HG03025 (cell line): Measurements from ENCODE around the gene NRP2.

Source experiments
- ATAC-seq: cut with Tn5 transposase; IDR thresholded peaks from one replicate; pipeline ENCODE4 v1.9.1; 2021; ENCODE audit warnings: mild to moderate bottlenecking, moderate library complexity; ENCODE audit not compliant: unreplicated experiment, low FRiP score

Gene NRP2

DNA sequence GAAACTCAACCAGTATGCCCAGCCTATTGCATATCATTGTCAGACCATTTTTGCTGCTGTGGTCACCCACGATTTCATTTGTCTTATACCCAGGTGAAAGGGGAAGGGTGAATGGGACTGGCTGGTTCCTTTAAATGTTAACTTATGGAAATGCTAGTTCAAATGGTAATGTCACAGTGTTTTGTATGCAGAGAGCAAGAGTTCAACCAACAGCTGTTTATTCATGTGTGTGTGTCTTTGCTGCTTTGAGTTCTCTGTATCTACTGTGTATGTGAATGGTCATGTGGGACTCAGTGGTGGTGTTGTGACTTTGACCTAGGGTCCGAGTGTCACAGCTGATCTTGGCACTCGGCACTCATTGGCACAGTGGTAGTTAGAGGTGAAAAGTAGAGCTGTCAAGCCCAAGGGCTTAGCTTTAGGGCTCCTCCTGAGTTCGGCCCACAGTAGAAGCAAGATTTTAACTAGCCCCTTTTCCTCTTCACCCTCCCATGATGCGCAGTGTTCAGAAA lies 114.6 kb downstream of the NRP2 start:
- no peak for ATAC-seq

DNA sequence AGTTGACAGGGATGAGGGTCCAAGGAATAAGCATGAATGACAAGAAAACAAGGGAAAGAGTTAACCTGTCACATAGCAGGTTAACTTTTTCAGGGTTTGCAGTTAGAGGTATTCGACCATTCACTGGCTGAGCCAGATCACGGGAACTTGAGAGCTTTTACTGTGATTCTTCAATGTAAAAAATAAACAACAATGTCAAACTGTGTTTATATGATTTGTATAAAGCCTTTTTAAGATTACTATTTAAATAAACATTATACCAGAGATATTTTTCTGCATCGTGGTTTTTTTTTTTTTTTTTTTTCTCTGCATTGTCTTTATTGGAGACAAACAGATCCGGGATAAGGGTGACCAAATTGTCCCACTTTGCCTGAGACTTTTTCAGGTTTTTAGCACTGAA lies 115.6 kb downstream of the NRP2 start:
- ATAC-seq = no peak

- no peak for ATAC-seq
These were observed 117.9 kb downstream of the NRP2 start for GRCh38 chr2:205800224-205800623.

GRCh38 chr2:205800773-205801172 lies 118.5 kb downstream of the NRP2 start:
- no peak for ATAC-seq

- no peak for ATAC-seq
These were observed 119.8 kb downstream of the NRP2 start for GRCh38 chr2:205802065-205802464.

DNA sequence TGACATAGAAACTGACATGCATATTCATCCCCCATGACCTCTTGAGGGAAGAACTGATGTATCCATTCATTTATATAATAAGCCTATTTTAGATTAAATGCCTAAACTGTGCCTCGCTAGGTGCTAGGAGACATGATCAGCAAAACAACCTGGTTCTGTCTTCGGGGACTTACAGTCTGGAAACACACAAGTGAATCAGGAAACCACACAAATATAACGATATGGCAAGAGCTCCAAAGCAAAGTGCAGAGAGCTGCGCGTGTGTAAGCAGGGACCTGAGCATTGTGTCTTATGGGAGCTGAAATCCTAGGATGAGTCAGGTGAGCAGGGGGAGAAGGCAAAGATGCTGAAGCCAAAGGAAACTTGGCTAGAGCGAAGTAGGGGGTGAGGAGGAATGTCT lies 120.6 kb downstream of the NRP2 start:
- ATAC-seq = no peak

- ATAC-seq = no peak
These were observed 121.2 kb downstream of the NRP2 start for GRCh38 chr2:205803500-205803899.

DNA sequence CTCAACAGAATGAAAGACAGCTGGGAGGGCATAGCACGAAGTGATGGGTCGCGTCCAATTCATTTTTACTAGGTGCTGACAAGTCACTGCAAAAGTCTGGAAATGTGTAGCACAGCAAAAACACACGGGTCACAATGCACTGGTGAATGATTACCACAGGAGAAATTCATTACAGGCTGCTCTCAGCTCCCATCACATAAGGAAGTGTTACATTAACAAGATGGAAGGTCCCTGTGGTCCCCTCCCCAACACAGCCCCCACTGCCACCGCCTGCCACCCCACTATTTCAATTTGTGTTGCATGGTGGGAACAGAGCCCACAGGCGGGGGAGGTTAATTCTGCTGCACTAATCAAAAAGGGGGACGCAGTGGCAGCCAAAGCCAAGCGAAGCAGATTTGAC lies 122.8 kb downstream of the NRP2 start:
- no peak for ATAC-seq

DNA sequence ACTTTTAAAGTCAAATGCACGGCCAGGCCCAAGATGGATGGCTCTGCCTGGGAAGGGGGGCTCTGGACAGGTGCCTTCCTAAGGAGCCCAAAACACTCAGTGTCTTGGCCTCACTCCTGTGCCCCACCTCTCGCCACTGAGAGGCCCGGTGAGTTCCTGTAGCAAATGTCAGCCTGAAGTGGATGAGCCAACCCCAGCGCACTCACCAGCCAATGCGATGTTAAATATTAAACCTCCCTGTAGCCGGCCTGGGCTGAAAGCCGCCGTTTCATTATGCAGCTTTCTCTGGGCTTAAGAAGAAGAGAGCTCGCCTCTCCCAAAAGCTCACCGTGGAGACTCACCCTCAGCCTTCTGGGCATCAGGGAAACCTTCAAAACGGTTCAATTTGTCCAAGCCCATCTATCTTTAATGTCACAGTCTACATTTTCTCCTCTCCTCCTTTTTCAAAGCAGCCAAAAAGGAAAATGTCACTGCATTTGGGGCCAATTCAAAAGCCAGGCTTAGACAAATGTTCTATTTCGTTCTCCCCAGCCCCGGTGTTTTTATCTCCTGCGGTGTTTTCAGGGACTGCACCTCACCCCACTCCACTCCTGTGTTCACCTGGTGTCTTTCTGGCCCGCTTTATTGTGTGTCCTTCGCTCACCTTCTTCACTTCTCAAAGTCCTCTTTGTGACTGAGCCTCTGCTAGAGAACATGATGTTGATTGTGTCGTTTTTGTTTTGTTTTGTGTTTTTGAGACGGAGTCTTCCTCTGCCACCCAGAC lies 124.0 kb downstream of the NRP2 start:
- no peak for ATAC-seq

DNA sequence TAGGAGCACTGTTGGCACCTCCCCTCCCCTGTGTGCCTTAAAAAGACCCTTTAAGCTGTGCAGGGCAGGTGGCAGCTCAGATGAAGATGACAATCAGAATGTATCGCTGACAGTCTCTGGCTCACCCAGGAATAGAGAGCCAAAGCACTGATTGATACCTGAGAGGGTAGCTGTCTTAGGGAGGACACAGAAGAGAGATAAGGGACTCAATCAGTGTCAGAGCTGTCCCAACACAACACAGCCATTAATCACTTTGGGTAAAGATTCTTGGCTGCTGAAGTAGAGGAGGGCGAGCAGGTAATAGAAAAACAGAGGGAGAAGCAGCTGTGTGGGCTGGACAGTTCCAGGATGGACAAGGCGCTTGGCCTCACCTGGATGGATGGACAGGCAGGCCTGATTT lies 124.9 kb downstream of the NRP2 start:
- no peak for ATAC-seq

- no peak for ATAC-seq
These were observed 125.5 kb downstream of the NRP2 start for GRCh38 chr2:205807758-205808157.

GRCh38 chr2:205808486-205809121 lies 126.3 kb downstream of the NRP2 start:
- no peak for ATAC-seq

- no peak for ATAC-seq
These were observed 129.1 kb downstream of the NRP2 start for GRCh38 chr2:205811387-205811786.

GRCh38 chr2:205814039-205814364 lies 131.7 kb downstream of the NRP2 start:
- ATAC-seq = no peak

DNA sequence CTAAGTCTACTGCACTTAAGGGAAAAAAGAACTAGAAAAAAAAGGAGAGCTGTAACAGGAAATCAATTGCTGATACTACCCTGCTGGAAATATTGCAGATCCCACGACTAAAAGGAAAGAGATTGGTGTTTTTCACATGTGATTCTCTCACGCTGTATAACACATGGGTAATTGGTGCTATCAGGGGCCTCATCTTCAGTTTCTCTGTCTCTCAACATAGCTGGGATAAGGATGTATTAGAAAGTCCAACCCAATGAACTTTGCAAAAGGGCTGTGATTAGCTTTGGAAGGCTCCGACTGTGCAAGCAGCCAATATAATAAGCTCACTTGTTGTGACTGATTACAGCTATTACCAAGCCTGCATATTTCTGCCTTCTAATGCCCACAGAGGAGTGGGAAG lies 133.4 kb downstream of the NRP2 start:
- no peak for ATAC-seq

GRCh38 chr2:205816268-205816667 lies 134.0 kb downstream of the NRP2 start:
- no peak for ATAC-seq

GRCh38 chr2:205822579-205822978 lies 140.3 kb downstream of the NRP2 start:
- ATAC-seq = no peak

DNA sequence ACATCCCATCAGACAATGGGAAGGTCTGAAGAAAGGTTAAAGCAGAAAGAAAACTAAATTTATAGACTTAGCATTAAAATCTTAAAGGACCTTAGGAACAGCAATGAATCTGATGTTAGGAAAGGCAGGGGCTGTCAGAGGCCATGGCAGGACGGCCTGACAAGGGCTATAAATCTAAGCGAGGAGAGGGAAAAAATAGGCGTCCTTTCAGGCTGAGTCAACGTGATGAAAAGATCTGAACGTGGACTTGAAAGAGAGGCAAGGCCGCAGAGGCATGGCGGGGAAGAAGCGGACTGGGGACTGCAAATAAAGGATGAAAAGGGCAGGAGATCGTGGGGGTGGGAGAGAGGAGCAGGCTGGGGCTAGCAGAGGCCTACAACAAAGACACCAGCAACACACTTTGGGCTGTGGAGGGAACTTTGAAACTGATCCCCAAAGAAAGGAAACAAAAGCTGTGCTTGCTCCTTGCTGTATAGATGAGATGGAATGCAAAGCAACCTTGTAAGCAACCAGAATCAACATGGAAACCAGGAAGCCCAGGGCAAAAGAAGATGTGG lies 145.6 kb downstream of the NRP2 start:
- ATAC-seq = no peak

DNA sequence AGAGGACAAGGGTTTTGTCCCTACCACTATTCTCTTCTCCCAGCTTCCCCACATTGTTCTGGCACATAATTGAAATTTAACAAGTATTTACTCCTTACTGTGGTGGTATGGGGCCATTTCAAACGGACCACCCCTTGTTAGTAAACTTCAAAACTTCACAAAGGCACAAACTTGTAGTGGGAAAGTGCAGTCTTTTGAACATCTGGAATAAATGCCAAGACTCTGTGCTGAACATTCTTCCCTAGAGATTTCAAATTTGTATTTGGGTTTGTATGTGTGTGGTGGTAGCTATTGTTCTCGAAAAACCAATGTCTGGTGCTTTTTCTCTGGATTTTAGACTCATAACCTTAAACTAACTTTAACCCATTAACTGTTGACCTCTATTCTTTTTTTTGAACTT lies 151.6 kb downstream of the NRP2 start:
- ATAC-seq = no peak

- no peak for ATAC-seq
These were observed 152.5 kb downstream of the NRP2 start for GRCh38 chr2:205834796-205835195.

- no peak for ATAC-seq
These were observed 153.0 kb downstream of the NRP2 start for GRCh38 chr2:205835251-205835791.

- no peak for ATAC-seq
These were observed 153.6 kb downstream of the NRP2 start for GRCh38 chr2:205835923-205836322.
